ENCODE results near the gene RPS6KA4.

GRCh38 chr11:64352995-64353714 lies 5.8 kb upstream of the RPS6KA4 start:
- no peak for TF ChIP-seq CTCF (IDR thresholded peaks at IDR 0.05)
- TF ChIP-seq POLR2AphosphoS5 (IDR thresholded peaks at IDR 0.05), result no peak
